Mononuclear cell (primary cell): ENCODE measurements around the gene TGFBR3. TPM values are rescaled to one million over a fixed set of nuclear protein-coding genes. Genes with fewer than 3 reads are reported as not detected.

ENCODE experiments used
- H3K27me3 ChIP-seq: 2 replicates; pipeline ENCODE4 v1.6.0; 2011; ENCODE audit warnings: low read length, control low read depth; ENCODE audit not compliant: insufficient read depth
- H3K4me1 ChIP-seq: 2 replicates; pipeline ENCODE4 v1.5.1; 2011; ENCODE audit warnings: mild to moderate bottlenecking, low read length, control low read depth; ENCODE audit not compliant: insufficient read depth
- H3K4me3 ChIP-seq: 2 replicates; pipeline ENCODE4 v1.5.1; 2011; ENCODE audit warnings: mild to moderate bottlenecking, low read length, moderate library complexity
- H3K9me3 ChIP-seq: 2 replicates; pipeline ENCODE4 v1.5.1; 2011; ENCODE audit warnings: low read depth, mild to moderate bottlenecking, control low read depth, low read length
- total RNA-seq: library from RNA; depleted of rRNA; stranded (reverse); fragments of >200 nt; gene quantifications from one replicate; pipeline ENCODE4 v1.2.3, GENCODE V29; 2012

TGFBR3 gene
- total RNA-seq, 1 donor = 40.8 TPM

DNA sequence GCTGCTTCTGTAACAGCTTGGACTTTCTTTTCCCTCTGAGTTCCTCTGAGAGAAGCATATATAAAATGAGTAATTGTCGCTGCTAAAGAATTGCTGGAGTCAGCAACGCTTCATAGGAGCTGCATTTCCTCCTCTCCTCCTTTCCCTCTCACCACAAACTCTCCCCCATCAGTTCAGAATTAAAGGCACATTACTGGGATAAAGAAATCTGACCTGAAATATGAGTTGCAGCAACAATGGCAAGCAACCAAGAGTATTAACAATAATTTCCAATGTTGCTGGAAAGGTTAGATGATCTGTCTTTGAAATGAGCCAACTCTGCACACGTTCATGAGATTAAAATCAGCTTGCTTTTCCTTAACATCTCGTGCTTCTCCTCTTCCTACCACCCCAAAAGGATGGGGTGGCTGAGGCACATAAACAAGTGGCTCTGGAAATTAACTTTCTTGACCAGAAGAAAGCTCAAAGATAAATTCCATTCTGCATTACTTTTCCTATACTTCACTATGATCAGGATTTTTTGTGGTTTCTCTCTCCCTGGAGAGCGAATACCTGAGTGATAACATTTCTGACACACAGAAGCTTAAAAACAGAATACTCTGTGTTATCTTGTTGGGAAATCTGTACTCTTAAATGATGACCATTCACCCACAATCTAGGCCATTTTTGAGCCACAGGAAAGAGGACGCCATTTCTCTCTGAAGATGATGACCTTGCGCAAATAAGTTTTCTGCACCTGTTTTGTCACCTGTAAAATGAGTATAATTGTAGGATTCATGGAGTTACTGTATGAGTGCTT, 90.2 kb downstream of the TGFBR3 start:
- Histone ChIP-seq H3K9me3 (no peaks in the 10 kb centered on the region), H3K4me3 (no peak overlapping the region), H3K27me3 (no peaks in the 10 kb centered on the region), H3K4me1 (peaks cover 22% of the 10 kb centered on the region)

DNA sequence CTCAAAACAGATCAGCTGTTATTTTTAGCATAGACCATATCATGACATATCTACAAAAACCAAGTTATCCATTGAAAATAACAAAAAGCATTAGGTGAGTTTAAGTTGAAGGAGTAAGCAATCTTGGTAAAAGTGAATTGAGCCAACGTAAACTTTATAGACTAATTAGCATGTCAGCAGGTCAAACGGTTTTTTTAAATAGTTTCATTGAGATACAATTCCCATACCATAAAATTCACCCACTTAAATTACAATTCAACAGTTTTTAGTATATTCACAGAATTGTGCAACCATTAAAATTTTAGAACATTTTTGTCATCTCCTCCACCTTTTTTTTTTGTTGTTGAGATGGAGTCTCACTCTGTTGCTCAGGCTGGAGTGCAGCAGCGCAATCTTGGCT, 92.1 kb downstream of the TGFBR3 start:
- Histone ChIP-seq H3K9me3 (no peaks in the 10 kb centered on the region), H3K4me1 (peaks cover 15% of the 10 kb centered on the region), H3K27me3 (no peaks in the 10 kb centered on the region), H3K4me3 (no peak overlapping the region)

DNA sequence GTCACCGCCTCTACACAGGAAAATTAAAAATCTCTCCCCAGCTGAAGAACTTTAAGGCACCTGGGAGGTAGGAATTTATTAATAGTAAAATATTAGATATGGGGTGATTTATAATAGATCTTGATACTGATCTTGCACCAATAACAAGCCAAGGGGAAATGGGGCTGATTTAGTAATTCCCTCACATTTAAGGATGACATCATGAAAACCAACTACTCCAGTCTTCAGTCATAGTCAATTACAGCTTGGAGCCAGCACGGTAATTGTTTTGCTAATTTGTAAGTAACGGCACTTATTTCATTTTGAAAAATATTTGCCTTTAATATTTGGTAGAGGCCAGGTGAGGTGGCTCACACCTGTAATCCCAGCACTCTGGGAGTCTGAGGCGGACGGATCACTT, 92.8 kb downstream of the TGFBR3 start:
- H3K27me3 ChIP-seq = no peaks in the 10 kb centered on the region
- H3K4me3 ChIP-seq = no peak overlapping the region
- H3K4me1 ChIP-seq = peaks cover 13% of the 10 kb centered on the region
- no peaks in the 10 kb centered on the region for H3K9me3 ChIP-seq

DNA sequence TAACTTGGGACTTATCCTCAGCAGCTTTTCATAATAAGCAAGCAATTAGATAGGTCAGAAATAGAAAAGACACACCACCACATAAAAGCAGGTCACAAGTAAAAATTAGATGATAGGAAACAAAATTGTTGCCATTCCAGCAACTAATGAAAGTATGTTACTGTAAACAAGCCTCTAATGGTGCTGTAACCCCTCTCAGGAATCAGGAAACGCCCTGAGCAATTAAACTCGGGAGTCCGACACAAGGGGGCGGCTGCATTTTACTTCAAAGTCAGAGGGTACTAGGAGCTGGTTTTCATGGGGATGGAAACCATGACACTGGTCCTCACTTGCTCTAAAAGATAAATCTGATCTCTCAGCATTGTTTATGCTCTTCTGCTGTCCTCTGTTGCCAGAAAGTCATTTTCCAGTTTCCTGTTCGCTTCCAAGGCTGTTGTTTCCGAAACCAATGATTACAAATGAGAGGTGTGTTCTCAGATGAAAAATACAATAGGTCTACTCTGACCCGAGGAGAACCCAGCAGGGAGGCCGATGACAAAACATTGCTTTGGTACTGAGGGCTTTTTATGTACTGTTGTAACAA, 93.4 kb downstream of the TGFBR3 start:
- H3K27me3 ChIP-seq = no peaks in the 10 kb centered on the region
- no peak overlapping the region for H3K4me3 ChIP-seq
- no peaks in the 10 kb centered on the region for H3K9me3 ChIP-seq
- H3K4me1 ChIP-seq = peaks cover 13% of the 10 kb centered on the region

DNA sequence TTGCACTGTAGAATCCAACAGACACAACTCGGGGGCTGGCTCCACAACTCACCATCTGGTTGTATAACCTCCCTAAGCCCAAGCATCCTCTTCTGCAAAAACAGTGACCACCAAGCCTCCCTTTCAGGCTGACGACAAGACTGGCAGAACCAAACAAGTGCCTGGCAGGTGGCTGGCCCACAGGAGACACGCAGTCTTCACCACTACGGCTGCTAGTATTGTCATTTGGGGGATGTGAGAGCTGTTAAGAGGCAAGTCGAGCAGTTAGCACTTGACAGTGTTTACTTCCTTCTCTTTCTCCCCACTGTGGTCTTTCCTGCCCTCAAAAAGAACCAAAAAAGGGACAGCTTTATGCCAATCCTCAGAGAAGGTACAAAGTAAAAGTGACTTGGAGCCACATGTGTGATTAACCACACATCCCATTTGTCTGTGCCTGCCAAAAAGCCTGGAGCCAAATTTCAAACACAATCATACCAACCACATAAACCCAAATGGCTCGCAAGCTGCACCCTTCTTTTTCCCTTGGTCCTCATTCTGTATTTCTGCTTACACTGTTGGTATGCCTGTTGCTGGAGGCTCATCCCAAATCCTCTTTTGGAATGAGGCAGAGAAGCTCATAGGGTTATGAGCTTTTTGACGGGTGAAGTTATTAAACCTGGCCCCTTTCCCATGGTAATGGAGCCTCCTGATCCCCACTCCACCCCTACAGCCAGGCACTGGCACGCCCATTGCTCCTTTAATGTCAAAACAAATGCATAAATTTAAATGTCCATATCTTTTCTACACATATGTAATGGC, 94.1 kb downstream of the TGFBR3 start:
- Histone ChIP-seq H3K9me3 (no peaks in the 10 kb centered on the region), H3K27me3 (no peaks in the 10 kb centered on the region), H3K4me1 (peaks cover 13% of the 10 kb centered on the region), H3K4me3 (no peak overlapping the region)

DNA sequence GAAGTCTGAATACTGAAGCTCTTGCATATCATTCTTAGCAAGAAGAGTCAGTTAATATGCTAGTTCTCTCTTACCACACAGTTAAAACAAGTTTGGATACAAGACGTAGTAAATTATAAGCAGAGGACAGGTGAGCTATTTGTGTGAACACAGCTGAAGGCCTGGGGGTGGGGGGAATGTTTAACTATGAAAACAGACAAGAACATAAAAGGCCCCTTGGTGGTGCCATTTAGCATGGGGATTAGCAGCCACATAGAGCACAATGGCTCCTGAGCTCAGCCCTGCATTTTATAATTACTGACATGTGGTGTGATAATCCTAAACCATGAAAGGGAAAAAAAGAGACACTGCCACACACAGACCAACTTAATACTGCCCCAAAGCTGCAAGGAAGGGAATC, 94.8 kb downstream of the TGFBR3 start:
- Histone ChIP-seq H3K4me3 (no peak overlapping the region), H3K9me3 (no peaks in the 10 kb centered on the region), H3K4me1 (peaks cover 13% of the 10 kb centered on the region), H3K27me3 (no peaks in the 10 kb centered on the region)

DNA sequence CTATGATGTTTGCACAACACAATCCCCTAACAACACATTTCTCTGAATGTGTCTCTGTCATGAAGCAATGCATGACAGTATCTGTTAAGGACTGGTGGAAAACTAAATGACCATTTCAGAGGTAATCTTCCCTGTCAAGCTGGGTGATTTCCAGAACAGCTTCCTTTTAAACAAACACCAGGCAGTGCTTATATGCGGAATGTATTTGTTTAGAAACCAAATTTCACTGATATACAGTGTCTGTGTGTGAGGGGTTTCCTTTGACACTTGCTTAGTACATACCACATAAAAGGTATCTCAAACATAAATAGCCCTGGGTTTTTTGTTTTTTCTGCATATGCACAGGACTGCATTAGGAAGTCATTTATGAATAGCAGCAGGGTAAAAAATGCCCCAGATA, 95.6 kb downstream of the TGFBR3 start:
- peaks cover 13% of the 10 kb centered on the region for H3K4me1 ChIP-seq
- H3K4me3 ChIP-seq = no peak overlapping the region
- no peaks in the 10 kb centered on the region for H3K27me3 ChIP-seq
- no peaks in the 10 kb centered on the region for H3K9me3 ChIP-seq

DNA sequence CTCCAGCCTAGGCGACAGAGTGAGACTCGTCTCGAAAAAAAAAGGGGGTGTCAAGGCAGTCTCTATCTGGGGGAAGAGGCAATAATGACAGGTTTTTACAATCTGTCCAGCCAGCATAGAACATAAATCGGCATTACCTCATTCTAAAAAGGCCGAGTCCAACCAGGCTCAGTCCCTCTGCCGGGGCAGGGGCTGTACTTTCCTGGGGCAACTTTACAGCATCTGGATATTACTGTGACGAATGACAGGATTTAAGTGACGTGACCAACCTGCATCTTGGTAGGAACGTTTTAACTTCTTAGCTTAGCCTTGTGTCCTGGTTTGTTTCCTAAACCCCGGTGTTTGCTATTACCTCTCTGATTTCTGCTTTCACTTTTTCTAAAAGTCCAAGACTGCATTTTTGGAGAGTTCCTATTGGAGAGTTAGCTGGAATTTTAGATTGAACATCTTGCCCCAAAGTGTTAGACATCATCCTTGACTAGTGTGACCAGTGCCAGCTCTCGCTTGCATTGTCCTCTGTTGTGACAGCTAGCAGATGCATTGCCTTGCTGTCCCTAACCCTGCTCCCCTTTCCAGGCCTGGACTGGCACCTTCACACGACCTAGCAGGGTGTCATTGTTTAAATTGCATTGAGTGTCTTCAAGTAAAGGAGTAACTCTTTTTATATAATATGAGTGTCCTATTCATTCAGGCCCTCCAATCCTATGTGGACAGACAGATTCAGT, 96.5 kb downstream of the TGFBR3 start:
- Histone ChIP-seq H3K4me3 (no peak overlapping the region), H3K27me3 (no peaks in the 10 kb centered on the region), H3K9me3 (no peaks in the 10 kb centered on the region), H3K4me1 (peaks cover 13% of the 10 kb centered on the region)

DNA sequence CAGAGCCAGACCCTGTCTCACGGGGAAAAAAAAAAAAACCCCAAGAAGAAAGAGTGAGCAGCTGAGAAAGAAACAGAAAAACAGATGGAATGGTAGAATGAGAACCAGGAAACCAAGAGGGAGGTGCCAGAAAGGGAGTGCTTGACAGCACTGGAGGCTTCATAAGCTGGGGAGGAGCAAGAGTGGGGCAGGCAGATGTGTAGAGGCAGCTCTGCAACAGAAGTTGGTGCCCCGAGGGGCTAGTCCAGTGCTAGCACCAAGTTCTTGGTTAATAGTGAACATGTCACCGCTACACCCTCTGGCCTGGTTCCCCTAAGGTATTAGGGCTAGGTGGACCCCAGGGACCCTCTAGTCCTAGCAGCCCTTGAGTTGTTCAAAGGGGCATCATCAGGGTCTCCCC, 98.0 kb downstream of the TGFBR3 start:
- no peak overlapping the region for H3K4me3 ChIP-seq

DNA sequence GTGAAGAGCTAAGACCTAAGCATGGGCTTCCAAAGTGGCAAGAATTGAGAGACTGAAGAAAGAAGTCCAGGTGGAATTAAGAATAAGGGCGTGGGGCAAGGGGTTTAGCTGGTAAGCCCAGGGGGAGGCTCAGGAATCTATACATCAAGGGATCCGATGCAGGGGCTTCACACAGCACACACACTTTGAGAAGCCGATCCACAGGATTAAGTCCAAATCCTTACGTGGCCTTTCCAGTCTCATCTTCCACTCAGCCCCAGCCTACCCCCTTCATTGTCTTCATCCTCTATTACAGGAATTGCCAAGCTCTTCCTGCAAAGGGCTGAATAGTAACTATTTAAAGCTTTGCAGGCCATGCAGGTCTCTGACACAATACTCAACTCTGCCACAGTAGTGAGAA, 101.3 kb downstream of the TGFBR3 start:
- Histone ChIP-seq H3K4me3 (no peak overlapping the region), H3K9me3 (no peaks in the 10 kb centered on the region), H3K27me3 (no peaks in the 10 kb centered on the region), H3K4me1 (no peaks in the 10 kb centered on the region)

More for the DNA sequence above, 98.0 kb downstream of the TGFBR3 start:
- H3K9me3 ChIP-seq = no peaks in the 10 kb centered on the region
- H3K4me1 ChIP-seq = peaks cover 13% of the 10 kb centered on the region
- H3K27me3 ChIP-seq = no peaks in the 10 kb centered on the region

DNA sequence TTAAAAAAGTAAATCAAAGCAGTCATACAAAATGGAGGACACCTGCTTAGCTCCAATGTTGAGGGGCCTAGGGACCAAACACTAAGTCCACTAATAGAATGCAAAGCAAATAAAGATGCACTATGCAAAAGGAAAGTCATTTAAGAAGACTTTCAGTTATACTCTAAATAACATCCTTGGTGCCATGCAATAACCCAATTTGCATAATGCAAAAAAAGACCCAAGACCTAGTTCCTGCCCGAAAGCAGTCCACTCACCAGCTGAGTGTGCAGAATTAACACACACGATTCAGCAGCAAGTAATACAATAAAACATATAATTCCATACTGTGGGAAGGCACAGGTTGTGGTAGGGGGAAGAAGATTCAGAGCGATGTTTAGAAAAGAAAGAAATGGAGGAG, 101.8 kb downstream of the TGFBR3 start:
- no peaks in the 10 kb centered on the region for H3K27me3 ChIP-seq
- H3K4me3 ChIP-seq = no peak overlapping the region
- H3K9me3 ChIP-seq = no peaks in the 10 kb centered on the region
- no peaks in the 10 kb centered on the region for H3K4me1 ChIP-seq

DNA sequence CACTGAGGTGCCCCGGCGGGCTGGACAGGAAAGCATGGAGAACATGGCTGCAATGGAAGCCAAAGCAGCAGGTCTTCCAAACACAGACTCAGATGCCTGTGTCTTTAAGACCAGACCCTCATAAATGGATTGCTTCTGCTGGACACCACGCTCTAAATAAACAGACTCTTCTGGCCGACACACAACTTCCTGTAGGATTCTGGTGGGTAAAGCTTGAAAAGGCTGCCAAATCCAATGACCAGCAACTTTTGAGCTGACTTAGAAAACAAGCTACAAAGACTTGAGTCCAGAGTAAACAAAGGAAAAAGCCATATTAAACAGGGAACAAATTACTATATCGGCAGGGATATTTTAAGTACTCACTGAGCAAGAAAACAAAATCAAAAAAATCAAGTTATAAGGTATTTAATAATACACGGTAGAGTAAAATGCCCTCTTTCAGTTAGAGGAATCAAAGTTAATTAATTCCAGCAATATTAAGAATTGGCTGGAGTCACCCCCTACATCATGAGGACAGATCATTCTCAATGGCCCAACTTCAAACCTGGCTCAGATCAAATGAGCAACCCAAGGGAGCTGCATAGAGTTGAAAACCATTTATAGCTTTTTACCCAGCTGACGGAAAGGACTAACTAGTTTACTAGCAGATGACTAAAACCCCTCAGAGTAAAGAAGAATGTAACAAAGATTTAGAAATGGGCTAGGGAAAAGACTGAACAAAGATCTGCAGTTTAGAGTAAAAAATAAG, 102.4 kb downstream of the TGFBR3 start:
- no peaks in the 10 kb centered on the region for H3K4me1 ChIP-seq
- H3K9me3 ChIP-seq = no peaks in the 10 kb centered on the region
- H3K4me3 ChIP-seq = no peak overlapping the region
- H3K27me3 ChIP-seq = no peaks in the 10 kb centered on the region

DNA sequence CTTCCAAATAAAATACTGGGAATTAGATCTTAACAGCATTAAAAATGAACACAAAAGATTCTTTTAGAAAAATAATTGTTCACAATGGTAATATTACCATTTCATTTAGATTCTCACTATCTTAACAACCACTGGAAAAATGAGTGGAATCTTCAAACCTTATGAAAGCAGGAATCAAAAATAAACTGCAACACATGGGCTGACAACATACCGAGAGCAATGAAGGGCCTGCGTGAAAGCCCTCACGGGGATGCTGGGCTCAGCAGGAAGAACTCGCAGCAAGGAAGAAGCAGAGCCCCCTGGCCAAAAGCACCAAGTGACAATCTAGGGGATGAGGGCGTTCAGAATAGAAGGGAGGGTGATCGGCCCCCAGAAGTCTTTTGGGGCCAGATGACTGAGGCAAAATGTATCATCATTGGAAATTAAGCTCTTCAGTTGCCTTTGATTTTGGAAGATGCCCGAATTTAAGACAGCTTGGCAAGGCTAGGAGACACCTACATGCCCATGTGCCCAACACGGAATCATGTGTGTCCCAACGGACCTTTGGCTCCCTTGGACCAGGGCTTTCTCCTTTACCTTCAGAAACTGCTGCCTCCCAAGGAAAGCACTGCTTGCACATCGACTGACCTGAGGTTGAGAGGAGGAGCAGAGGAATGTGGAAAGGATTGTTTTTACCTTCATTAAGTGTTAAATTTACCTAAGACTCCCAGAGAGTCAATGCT, 103.9 kb downstream of the TGFBR3 start:
- Histone ChIP-seq H3K4me3 (no peak overlapping the region), H3K9me3 (no peaks in the 10 kb centered on the region), H3K4me1 (no peaks in the 10 kb centered on the region), H3K27me3 (no peaks in the 10 kb centered on the region)

DNA sequence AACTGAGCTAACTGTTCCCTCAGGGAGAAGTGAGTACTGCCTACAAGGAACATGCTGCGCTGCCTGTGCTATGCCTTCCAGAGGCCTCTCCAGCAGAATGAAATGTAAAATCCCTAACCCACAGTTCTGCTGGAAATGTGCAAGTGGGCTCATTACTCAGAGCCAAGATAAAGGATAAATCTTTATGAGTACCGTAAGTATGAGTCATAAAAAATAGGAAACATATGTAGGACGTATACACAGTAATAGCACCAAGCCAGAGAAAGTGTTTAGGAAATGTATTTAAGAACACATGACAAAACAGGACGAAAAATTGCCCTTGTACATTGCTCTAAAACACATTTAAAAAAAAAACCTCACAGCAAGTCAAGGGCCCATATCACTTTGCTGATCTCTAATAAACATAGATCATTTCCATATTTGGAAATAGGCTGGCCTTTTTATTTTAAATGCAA, 104.6 kb downstream of the TGFBR3 start:
- Histone ChIP-seq H3K4me1 (no peaks in the 10 kb centered on the region), H3K4me3 (no peak overlapping the region), H3K9me3 (no peaks in the 10 kb centered on the region), H3K27me3 (no peaks in the 10 kb centered on the region)
